ENCODE measurements around the gene NUTF2.
"Not testable (repeated sequence)": the region's sequence is repeated elsewhere in the genome, so short reads cannot be mapped to it uniquely, and the experiment has no call there.

Gene NUTF2

DNA sequence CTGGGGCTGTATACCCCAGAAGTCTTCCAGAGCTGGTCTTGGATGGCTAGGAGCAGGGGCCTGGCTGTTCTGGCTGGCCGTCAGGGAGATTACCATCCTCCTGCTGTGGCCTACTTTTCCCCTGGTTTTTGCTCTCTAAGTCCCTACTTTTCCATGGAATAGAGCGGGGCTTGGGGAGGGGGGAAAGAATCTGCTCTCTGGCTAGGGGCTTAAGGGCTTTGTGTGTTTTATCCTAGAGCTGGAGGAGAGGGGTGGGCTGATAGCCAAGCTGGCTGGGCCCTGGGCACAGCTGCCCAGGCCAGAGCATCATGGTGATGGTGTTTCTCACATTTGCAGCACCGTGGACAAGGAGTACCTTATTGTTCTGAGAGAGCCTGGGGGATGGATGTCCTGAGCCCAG lies 41.6 kb downstream of the NUTF2 start:
- no peak for DNase-seq

DNA sequence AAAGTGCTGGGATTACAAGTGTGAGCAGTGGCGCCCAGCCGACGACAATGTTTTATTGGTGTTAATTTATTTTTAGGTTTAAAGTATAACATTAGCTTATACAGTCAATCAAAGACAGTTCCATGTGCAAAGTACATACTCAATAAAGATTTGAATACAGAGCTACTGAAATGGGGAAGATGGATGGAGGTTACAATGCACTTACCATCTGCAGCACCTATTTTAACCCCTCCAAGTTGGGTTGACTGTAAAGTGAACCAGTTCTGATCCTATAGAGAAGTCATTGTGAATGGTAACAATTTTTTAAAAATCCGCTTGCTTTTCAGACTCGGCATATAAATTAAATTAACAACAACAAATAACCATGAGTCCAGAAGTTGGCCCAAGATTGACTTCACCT lies 45.6 kb downstream of the NUTF2 start:
- no peak for DNase-seq

DNA sequence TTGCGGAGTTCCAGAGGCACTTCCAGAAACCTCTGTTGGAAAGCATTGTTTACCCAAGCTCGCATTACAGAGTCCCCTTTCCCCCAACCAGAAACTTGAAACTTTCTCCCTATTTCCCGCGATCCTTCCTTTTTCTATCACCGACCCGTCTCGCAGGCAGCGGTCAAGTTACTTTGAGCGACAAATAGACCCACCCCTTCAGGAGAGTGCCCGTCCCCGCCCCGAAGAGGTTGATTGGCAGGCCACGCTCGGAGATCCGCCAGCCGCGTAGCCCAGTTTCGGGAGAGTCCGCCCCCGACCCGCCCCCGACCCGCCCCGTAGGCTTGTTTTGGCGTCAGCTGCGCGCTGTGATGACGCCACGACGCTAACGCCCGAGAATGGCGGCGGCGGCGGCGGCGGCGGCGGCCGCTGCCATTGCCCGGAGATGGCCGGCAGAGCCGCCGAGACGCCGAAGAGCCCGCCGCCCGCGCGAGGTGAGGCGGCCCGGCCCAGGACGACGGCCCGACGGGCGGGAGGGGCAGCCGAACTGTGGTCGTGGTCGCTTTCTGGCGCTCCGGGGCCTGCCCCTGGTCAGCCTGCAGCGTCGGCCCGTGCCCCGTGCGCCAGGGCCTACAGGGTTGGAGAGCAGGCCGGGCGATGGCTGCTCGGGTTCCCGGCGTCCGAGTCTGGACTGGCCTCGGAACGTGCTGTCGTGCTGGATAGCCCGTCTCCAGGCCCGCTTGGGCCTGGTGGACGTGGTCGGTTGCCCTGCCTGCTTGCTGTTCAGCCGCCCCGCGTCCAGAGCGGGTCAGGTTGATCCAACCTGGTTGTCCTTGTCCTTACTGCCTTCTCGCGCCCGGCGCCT lies 46.4 kb downstream of the NUTF2 start, which contains the start of gene PSKH1:
Gene PSKH1 (plus strand): TSS at position 356 of the 844 bp plus-strand sequence. CDS start 15,496 bp downstream, outside the sequence.
- DNase-seq = peak; percentile 98

DNA sequence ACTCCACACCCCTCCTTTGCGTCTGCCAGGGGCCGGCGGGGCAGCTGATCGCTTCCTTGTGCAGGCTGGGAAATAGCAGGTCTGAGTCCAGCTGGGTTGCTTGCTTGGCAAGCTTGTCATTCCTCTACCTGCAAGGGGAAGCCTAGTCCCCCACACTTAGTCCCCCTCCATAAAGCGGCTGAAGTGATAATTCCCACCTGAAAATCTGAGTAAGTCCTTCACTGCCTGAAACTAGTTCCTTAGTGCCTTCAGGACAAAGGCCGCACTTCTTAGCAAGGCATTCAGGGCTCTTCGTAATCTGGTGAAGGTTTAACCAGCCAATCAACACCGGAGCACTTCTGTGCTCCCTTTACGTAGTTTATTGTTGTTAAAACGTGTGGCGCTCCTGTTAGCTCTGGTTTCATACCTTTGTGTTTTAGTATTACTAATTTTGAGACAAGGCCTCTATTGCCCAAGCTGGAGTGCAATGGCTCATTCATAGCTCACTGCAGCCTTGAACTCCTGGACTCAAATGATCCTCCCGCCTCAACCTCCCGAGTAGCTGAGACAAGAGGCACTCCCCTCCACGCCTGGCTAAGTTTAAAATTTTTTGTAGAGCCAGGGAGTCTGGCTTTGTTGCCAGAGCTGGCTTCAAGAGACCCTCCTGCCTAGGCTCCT lies 47.1 kb downstream of the NUTF2 start:
- no peak for DNase-seq

DNA sequence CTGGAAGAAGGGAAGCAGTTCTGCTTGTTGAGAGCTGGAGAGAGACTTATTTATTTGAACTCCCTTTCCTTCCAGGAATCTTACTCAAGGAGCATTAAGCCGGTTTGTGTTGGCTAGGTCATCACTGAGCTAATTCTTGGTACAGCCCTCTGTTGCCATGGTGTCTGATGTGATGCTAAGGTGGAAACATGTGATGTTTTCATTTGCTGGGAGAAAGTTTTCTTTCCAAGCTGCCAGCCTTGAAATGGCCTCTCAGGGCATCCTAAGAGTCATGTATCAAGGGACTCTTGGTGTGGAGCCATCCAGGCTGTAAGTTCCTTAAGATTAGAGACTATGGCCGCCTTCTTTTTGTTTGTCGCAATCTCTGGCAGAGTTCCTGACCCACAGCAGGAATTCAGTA lies 50.5 kb downstream of the NUTF2 start:
- DNase-seq = no peak

DNA sequence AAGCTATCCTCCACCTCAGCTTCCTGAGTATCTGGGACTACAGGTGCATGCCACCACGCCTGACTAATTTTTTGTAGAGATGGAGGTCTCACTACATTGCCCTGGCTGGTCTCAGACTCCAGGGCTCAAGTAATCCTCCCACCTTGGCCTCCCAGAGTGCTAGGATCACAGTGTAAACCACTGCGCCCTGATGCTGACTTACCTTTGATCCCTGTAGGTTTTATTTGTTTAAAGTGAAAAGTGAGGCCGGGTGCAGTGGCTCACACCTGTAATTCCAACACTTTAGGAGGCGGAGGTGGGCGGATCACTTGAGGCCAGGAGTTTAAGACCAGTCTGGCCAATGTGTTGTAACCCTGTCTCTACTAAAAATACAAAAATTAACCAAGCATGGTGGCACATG lies 55.0 kb downstream of the NUTF2 start:
- no peak for DNase-seq

DNA sequence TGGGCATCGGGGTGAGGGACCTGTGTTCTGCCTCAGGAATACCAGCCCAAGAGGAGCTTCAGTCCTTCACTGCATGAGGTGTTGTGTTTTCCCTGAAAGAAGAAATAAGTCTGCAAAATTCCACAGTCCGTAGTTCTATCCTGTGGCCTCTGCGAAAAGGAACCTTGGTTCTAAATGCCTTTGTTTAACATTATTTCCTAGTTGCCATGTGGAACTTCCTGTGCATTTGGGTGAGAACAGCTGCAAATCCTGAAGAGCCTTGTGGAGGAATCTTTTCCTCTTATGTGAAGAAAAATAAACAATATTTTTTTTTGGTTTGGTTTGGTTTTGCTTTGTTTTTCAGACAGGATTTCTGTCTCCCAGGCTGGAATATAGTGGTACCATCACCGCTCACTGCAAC lies 56.1 kb downstream of the NUTF2 start:
- no peak for DNase-seq

DNA sequence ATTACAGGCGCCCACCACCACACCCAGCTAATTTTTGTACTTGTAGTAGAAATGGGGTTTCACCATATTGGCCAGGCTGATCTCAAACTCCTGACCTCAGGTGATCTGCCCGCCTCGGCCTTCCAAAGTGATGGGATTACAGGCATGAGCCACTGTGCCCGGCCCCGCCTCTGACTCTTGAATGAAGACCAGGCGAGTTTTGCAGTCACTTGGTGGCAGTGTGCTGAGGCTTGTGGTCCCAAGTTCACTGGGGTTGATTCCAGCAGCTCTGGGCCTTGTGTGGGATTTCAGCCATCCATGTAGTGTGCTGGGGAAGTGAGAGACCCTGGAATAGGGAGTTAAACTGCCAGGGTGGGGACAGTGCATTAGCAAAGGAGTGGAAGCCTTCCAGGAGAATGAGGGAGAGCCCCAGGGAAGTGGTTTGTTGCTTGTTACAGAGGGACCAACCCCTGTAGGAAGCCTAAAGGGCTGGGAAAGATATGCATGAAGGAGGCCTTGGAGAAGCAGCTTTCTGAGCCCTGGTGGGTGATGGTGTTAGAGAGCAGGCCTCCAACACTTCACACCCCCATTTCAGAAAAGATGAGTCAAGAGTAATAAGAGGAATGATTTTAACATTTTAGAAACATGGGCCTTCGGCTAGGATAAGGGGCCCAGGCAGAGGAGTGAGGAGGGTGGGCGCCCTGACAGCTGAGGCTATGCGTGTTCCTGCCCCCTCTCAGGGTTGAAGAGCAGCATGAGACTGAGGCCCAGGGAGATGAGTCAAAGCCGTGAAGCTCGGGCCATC lies 60.9 kb downstream of the NUTF2 start:
- no peak for DNase-seq

DNA sequence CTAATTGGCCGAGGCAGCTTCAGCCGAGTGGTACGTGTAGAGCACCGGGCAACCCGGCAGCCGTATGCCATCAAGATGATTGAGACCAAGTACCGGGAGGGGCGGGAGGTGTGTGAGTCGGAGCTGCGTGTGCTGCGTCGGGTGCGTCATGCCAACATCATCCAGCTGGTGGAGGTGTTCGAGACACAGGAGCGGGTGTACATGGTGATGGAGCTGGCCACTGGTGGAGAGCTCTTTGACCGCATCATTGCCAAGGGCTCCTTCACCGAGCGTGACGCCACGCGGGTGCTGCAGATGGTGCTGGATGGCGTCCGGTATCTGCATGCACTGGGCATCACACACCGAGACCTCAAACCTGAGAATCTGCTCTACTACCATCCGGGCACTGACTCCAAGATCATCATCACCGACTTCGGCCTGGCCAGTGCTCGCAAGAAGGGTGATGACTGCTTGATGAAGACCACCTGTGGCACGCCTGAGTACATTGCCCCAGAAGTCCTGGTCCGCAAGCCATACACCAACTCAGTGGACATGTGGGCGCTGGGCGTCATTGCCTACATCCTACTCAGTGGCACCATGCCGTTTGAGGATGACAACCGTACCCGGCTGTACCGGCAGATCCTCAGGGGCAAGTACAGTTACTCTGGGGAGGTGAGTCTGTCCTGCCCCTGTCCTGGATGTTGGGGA lies 62.5 kb downstream of the NUTF2 start:
- DNase-seq = no peak

DNA sequence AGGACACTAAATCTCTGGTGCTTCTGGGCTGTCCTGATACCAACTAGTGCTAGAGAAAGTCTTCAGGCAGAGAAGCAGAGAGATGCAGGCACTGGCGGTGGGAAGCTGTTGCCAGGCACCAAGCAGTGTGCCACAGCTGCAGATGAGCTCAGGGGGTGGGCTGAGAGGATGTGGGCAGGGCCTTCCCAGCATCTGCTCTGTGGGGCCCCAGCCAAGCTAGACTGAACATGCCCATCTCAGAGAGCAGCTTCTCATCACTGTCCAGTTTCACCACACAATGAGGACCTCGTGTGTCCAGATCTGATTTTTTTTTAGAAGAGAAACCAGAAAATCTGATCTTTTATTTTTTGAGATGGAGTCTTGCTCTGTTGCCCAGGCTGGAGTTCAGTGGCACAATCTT lies 63.4 kb downstream of the NUTF2 start:
- no peak for DNase-seq

DNA sequence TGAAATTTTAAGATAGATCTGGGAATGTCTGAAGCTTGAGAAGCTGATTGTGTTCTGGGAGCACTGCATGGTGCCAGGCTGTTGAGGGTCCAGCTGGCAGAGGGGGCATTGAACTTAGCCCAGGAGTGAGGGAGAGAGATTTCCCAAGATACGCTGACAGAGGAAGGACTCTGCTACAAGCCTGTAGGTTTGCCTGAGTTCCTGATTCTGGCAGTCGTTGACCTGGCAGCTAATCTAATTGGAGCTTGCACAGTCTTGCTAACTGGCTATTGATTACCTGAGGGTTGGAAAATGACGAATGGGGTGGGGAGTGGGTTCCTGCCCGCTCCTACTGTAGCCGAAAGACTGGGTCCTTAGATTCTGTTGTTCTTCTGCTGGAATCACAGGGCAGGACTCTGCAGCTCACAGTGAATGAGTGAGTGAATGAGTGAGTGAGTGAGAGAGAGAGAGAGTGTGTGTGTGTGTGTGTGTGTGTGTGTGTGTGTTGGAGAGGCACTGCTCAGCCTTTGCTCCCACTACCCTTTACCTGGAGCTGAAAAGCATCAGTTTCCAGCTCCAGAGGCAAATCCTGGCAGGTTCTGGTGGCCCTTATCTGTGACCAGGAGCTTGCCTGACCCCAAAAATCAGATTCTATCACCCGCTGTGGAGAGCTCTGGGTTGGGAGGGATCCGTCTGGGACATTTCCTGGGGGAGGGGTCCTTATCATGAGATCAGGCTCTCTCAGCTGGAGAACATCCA lies 68.2 kb downstream of the NUTF2 start:
- no peak for DNase-seq

DNA sequence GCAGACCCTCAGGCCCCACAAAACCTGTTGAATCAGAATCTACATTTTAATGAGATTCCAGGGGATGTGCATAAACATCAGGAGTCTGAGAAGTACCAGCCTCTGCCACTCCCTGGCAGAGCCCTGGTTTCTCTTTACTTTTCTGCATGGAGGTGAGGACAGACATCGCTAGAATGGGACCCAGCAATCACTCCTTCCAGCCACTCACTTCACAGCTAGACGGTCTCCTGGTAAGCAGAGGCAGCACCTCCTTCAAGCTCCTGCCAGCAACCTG lies 68.7 kb downstream of the NUTF2 start:
- DNase-seq = not testable (repeated sequence)

DNA sequence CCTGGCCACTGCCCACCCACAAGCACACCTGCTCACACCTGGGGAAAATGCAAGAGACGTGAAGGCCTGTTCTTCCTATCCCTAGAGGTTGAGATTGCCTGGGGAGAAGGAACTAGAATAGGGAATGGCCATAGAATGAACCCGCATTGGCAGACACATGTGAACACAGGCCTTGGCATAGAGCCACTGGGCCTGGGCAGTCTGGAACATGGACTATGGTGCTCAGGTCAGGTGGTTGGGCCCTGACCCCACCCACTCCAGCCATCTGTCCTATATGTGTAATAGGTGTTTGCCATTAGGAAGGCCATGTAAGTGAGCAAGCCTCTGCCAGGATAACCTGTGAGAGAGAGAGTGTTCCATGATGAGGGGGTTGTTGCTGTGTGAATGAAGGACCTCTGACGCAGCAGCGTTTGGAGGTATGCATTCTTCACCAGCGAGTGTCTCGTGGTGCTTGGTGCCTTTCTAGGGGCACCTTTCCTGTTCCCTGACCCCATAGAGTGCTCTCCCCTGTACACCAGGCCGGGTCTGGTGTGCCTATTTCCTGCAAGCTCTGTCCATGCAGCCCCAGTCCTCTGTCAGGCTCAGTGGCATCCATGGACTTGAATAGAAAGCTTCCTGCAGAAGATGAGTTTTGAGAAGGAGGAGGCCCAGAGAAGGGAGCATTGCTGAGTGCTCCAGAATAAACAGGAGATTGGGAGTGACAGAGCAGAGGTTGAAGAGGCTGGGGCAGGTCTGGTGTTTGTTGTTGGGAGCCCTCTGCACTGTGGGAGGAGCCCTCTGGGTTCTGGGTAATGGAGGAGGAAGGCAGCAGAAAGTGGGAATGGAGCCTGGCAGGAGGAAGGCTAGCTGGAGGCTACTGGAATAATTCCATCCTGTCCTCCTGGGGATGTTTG lies 69.3 kb downstream of the NUTF2 start:
- DNase-seq = no peak

DNA sequence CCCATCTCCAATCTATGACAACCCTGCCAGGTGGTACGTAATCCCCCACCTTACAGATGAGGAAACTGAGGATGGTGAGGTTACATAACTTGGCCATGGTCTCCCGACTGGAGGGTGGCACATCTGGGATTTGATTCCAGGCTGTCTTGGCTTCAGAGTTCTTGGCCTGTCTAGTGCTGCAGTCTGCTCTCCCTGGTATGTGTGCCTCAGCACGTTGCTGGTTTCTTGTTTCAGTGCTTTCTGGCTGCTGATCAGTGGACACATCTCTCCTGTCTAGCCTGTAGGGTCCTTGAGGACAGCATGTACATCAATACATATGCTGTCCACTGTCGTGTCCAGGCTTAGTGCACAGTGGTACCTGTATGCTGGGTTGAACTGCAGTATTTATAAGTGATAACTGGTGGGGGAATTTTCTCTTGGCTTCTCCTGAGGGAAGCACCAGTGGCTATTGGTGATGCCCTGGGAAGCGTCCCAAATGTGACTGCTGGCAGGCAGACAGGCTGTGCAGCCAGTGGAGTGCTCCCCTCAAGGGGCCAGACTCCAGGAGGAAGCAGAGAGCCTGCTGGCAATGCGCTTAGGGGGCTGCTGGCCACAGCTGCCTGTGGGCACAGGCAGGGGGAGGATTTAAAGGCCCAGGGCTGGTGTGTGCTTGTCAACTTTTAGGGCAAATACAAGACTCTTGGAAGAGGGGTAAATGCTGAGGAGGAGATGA lies 70.6 kb downstream of the NUTF2 start:
- no peak for DNase-seq

DNA sequence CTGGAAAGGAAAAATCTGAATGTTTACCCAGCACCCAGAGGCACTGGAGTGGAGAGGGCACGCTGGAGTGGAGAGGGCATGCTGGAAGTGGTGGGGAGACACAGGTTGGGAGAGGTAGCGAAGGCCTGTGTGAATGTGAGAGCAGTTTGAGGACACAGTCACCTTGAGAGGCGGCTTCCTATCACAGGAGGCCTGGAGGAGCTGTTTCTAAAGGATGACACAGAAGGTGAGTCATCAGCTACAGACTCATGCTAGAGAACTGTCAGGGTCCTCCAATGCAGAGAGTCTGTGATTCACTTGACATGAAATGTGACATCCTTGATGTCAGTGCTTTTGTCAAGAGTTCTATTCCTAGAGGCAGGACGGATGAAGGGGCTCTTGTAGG lies 71.1 kb downstream of the NUTF2 start:
- DNase-seq = peak; percentile 24

DNA sequence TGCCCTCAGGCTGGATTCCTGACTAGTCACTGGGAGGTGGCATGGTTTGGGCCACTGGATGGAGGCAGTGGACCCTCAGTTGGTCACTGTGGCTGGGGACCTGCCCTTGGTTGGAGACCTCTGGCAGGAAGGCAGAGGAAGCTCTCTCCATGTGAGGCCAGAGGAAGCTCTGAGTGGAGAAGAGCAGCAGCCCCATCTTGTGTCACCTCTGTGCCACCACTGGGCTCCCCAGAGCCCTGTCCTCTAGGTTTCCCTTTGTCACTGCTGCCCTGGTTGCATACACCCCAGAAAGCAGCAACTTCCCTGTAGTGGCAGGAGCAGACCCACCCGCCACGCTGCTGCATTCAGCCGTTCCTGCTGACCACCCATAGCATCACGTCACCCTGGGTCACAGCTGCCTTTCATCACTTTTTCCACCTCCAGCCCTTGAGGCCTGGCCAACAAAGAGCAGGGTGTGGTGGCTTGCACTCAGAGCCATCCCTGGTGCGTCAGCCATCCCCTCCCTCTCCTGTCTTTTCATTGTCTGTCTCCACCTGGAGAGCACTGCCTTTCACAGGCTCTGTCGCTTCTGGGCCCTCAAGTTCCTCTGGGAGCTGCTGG lies 73.0 kb downstream of the NUTF2 start:
- no peak for DNase-seq
